HUES6 (cell line): Measurements from ENCODE around the gene CDC42.

Source experiments
- H3K27ac ChIP-seq: 2 replicates; pipeline ENCODE4 v1.7.0; 2013; ENCODE audit warnings: low read depth, mild to moderate bottlenecking, low read length, inconsistent platforms
- H3K27me3 ChIP-seq: 2 replicates; pipeline ENCODE4 v1.6.1; 2013; ENCODE audit warnings: low read length; ENCODE audit not compliant: control insufficient read depth, insufficient read depth
- H3K36me3 ChIP-seq: 2 replicates; pipeline ENCODE4 v1.6.1; 2013; ENCODE audit warnings: low read length; ENCODE audit not compliant: control insufficient read depth, insufficient read depth
- H3K4me1 ChIP-seq: 2 replicates; pipeline ENCODE4 v1.6.1; 2013; ENCODE audit warnings: low read length; ENCODE audit not compliant: control insufficient read depth, insufficient read depth
- H3K4me3 ChIP-seq: 2 replicates; pipeline ENCODE4 v1.5.1; 2013; ENCODE audit warnings: low read depth, low read length
- H3K9ac ChIP-seq: one replicate; pipeline ENCODE4 v1.6.1; 2013; ENCODE audit warnings: mild to moderate bottlenecking, low read length
- H3K9me3 ChIP-seq: 2 replicates; pipeline ENCODE4 v1.6.1; 2013; ENCODE audit warnings: low read depth, low read length; ENCODE audit not compliant: control insufficient read depth, insufficient read depth

Gene CDC42

DNA sequence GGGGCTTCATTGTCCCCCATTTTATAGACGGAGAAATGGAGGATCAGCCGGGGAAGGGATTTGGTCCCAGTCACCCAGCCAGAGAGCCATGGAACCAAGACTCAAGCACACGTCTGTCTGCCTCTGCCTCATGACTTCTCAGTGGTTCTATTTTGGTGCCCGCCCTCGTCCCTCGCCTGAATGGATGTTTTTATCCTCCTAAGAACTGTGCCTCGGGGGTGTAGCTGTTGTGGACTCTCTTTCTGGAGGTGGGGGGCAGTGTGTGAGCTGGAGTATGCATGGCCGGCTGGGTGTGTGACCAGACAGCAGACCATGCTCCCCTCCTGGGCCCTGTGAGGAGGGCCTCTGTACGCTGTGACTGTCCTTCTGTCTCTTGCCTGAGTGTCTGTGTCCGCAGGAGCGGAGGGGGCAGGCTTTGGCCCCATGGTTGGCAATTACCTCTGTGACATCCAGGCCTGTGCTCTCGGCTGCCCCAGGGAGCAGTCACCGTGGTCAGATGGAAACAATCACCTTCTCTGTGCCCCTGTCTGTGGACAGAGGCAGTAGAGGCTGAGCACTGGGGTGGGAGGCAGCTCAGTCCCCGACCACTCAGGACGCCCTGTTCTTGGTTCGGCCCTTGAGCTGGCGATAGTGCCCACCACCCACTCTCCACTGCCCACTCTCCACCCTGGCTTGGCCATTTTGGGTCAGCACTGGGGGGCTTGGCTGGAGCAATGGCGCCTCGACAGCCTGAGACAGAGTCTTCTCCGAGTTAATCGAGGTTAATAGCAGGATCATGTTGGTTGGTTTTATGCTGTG is 70.0 kb downstream of the CDC42 start:
- H3K27me3 ChIP-seq, result no peaks in the 10 kb centered on the region
- peaks cover 24% of the 10 kb centered on the region for H3K4me1 ChIP-seq
- H3K4me3 ChIP-seq, result no peak overlapping the region
- no peaks in the 10 kb centered on the region for H3K9me3 ChIP-seq
- peaks cover 5% of the 10 kb centered on the region; the same call in 1 of the 2 replicates for H3K36me3 ChIP-seq
- no peak overlapping the region for H3K9ac ChIP-seq
- no peak overlapping the region for H3K27ac ChIP-seq

GRCh38 chr1:22123071-22123390 is 70.5 kb downstream of the CDC42 start:
- Histone ChIP-seq H3K36me3 (peaks cover 5% of the 10 kb centered on the region; the same call in 1 of the 2 replicates), H3K4me1 (peaks cover 24% of the 10 kb centered on the region), H3K27ac (no peak overlapping the region), H3K27me3 (no peaks in the 10 kb centered on the region), H3K4me3 (no peak overlapping the region), H3K9ac (no peak overlapping the region), H3K9me3 (no peaks in the 10 kb centered on the region)

GRCh38 chr1:22123901-22124404 is 71.4 kb downstream of the CDC42 start:
- Histone ChIP-seq H3K9ac (no peak overlapping the region), H3K27ac (no peak overlapping the region), H3K4me1 (peaks cover 24% of the 10 kb centered on the region), H3K27me3 (no peaks in the 10 kb centered on the region), H3K9me3 (no peaks in the 10 kb centered on the region), H3K4me3 (no peak overlapping the region), H3K36me3 (peaks cover 5% of the 10 kb centered on the region; the same call in 1 of the 2 replicates)

- Histone ChIP-seq H3K27me3 (no peaks in the 10 kb centered on the region), H3K36me3 (peaks cover 1% of the 10 kb centered on the region; the same call in 1 of the 2 replicates), H3K4me1 (peaks cover 24% of the 10 kb centered on the region), H3K27ac (no peak overlapping the region), H3K9me3 (no peaks in the 10 kb centered on the region), H3K4me3 (no peak overlapping the region), H3K9ac (no peak overlapping the region)
Observed at GRCh38 chr1:22124592-22125229, 72.2 kb downstream of the CDC42 start.

GRCh38 chr1:22126531-22126930 is 74.0 kb downstream of the CDC42 start:
- Histone ChIP-seq H3K9ac (no peak overlapping the region), H3K27me3 (no peaks in the 10 kb centered on the region), H3K4me3 (no peak overlapping the region), H3K36me3 (no peaks in the 10 kb centered on the region), H3K4me1 (peaks cover 17% of the 10 kb centered on the region), H3K9me3 (no peaks in the 10 kb centered on the region), H3K27ac (no peak overlapping the region)

GRCh38 chr1:22127248-22127647 is 74.7 kb downstream of the CDC42 start:
- H3K9ac ChIP-seq, result no peak overlapping the region
- no peak overlapping the region for H3K27ac ChIP-seq
- no peaks in the 10 kb centered on the region for H3K36me3 ChIP-seq
- H3K9me3 ChIP-seq, result no peaks in the 10 kb centered on the region
- no peak overlapping the region for H3K4me3 ChIP-seq
- H3K27me3 ChIP-seq, result no peaks in the 10 kb centered on the region
- peaks cover 10% of the 10 kb centered on the region for H3K4me1 ChIP-seq

DNA sequence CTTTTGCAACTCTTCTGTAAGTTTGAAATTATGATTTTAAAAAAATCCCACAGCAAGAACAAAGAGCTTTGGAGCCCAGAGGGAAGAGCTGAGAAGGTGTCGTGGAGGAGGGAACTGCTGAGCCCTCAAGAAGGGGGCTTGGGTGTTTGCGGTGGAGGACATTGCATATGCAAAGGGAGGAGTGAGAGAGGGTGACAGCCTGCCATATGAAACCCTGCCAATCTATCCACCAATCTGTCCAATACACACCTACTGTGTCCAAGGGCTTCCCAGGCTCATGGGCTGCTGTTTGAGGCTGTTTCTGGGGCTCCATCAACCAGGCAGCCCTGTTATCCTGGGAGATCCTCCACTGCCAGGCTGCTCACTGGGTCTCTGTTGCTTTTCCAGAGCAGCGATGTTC is 75.2 kb downstream of the CDC42 start:
- H3K27ac ChIP-seq, result no peak overlapping the region
- no peak overlapping the region for H3K4me3 ChIP-seq
- H3K27me3 ChIP-seq, result no peaks in the 10 kb centered on the region
- no peak overlapping the region for H3K9ac ChIP-seq
- H3K4me1 ChIP-seq, result peaks cover 5% of the 10 kb centered on the region; the same call in 1 of the 2 replicates
- no peaks in the 10 kb centered on the region for H3K36me3 ChIP-seq
- no peaks in the 10 kb centered on the region for H3K9me3 ChIP-seq

- H3K9ac ChIP-seq, result no peak overlapping the region
- H3K36me3 ChIP-seq, result no peaks in the 10 kb centered on the region
- H3K27me3 ChIP-seq, result no peaks in the 10 kb centered on the region
- peaks cover 2% of the 10 kb centered on the region for H3K4me1 ChIP-seq
- no peak overlapping the region for H3K4me3 ChIP-seq
- H3K9me3 ChIP-seq, result no peaks in the 10 kb centered on the region
- no peak overlapping the region for H3K27ac ChIP-seq
Observed at GRCh38 chr1:22128392-22128791, 75.9 kb downstream of the CDC42 start.

DNA sequence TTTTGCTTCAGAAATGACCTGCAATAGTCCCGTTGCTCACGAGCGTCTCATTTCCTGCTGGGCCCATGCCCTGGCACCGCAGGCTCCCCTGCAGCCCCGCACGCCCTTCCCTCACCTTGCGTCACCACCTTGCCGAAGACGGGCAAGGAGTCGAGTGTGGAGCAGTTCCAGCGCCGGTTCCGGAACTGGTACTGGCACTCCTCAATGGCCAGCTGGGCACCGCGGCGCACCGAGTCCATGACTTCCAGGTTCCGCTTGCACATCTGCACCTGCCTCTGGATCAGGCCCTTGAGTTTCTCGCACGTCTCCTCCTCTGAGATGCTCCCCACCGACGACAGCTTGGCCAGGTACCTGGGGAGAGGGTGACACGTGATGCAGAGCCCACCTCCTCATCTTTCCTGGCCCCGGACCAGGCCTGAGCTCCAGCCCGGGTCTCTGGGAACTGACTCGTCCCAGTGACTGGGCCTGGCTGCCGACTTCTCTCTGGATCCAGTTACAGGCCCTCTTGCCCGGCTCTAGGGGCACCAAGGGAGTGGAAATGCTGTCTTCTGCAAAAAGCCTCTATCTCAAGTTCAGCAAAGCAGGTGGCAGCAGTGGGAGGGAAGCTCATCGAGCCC is 77.1 kb downstream of the CDC42 start:
- H3K27ac ChIP-seq, result no peak overlapping the region
- no peak overlapping the region for H3K4me3 ChIP-seq
- peaks cover 12% of the 10 kb centered on the region for H3K4me1 ChIP-seq
- no peaks in the 10 kb centered on the region for H3K36me3 ChIP-seq
- no peak overlapping the region for H3K9ac ChIP-seq
- H3K27me3 ChIP-seq, result peaks cover 4% of the 10 kb centered on the region; the same call in 1 of the 2 replicates
- no peaks in the 10 kb centered on the region for H3K9me3 ChIP-seq

- H3K9ac ChIP-seq, result no peak overlapping the region
- H3K36me3 ChIP-seq, result no peaks in the 10 kb centered on the region
- H3K9me3 ChIP-seq, result no peaks in the 10 kb centered on the region
- no peak overlapping the region for H3K27ac ChIP-seq
- peaks cover 12% of the 10 kb centered on the region for H3K4me1 ChIP-seq
- H3K4me3 ChIP-seq, result no peak overlapping the region
- peaks cover 4% of the 10 kb centered on the region; the same call in 1 of the 2 replicates for H3K27me3 ChIP-seq
Observed at GRCh38 chr1:22131062-22131461, 78.6 kb downstream of the CDC42 start.
